ENCODE results near the gene PRDM16.

Gene PRDM16

GRCh38 chr1:3113047-3113740 lies 44.2 kb downstream of the PRDM16 start:
- no peaks in the 10 kb centered on the region for H3K4me1 ChIP-seq (ENCODE audit: control insufficient read depth, insufficient read depth, low read length, poor library complexity, severe bottlenecking)
- DNase-seq: no peak
- no peak overlapping the region for H3K27ac ChIP-seq (ENCODE audit: insufficient read depth, low read length, poor library complexity, severe bottlenecking)
- no peaks in the 10 kb centered on the region for H3K36me3 ChIP-seq (ENCODE audit: control insufficient read depth, insufficient read depth, low read length)
- no peaks in the 10 kb centered on the region for H3K9me3 ChIP-seq (ENCODE audit: control insufficient read depth, low read length)
- H3K27me3 ChIP-seq (replicated peaks; ENCODE audit: control insufficient read depth, insufficient read depth, low read length, poor library complexity, severe bottlenecking): no peaks in the 10 kb centered on the region
- no peak overlapping the region for H3K4me3 ChIP-seq (ENCODE audit: insufficient read depth, low read depth, low read length, poor library complexity, severe bottlenecking)

GRCh38 chr1:3113741-3114056 lies 44.7 kb downstream of the PRDM16 start:
- H3K4me3 ChIP-seq (ENCODE audit: insufficient read depth, low read depth, low read length, poor library complexity, severe bottlenecking): no peak overlapping the region
- no peaks in the 10 kb centered on the region for H3K27me3 ChIP-seq (replicated peaks; ENCODE audit: control insufficient read depth, insufficient read depth, low read length, poor library complexity, severe bottlenecking)
- DNase-seq: no peak
- H3K36me3 ChIP-seq (ENCODE audit: control insufficient read depth, insufficient read depth, low read length): no peaks in the 10 kb centered on the region
- no peaks in the 10 kb centered on the region for H3K9me3 ChIP-seq (ENCODE audit: control insufficient read depth, low read length)
- H3K27ac ChIP-seq (ENCODE audit: insufficient read depth, low read length, poor library complexity, severe bottlenecking): no peak overlapping the region
- H3K4me1 ChIP-seq (ENCODE audit: control insufficient read depth, insufficient read depth, low read length, poor library complexity, severe bottlenecking): no peaks in the 10 kb centered on the region

- no peaks in the 10 kb centered on the region for H3K27me3 ChIP-seq (replicated peaks; ENCODE audit: control insufficient read depth, insufficient read depth, low read length, poor library complexity, severe bottlenecking)
- no peaks in the 10 kb centered on the region for H3K36me3 ChIP-seq (ENCODE audit: control insufficient read depth, insufficient read depth, low read length)
- H3K27ac ChIP-seq (ENCODE audit: insufficient read depth, low read length, poor library complexity, severe bottlenecking): no peak overlapping the region
- H3K4me1 ChIP-seq (ENCODE audit: control insufficient read depth, insufficient read depth, low read length, poor library complexity, severe bottlenecking): no peaks in the 10 kb centered on the region
- no peak overlapping the region for H3K4me3 ChIP-seq (ENCODE audit: insufficient read depth, low read depth, low read length, poor library complexity, severe bottlenecking)
- no peak for DNase-seq
- no peaks in the 10 kb centered on the region for H3K9me3 ChIP-seq (ENCODE audit: control insufficient read depth, low read length)
Observed at GRCh38 chr1:3114131-3114744, 45.2 kb downstream of the PRDM16 start.

- DNase-seq: no peak
- Histone ChIP-seq H3K9me3 (ENCODE audit: control insufficient read depth, low read length) (no peaks in the 10 kb centered on the region), H3K4me1 (ENCODE audit: control insufficient read depth, insufficient read depth, low read length, poor library complexity, severe bottlenecking) (no peaks in the 10 kb centered on the region), H3K27me3 (replicated peaks; ENCODE audit: control insufficient read depth, insufficient read depth, low read length, poor library complexity, severe bottlenecking) (no peaks in the 10 kb centered on the region), H3K36me3 (ENCODE audit: control insufficient read depth, insufficient read depth, low read length) (no peaks in the 10 kb centered on the region), H3K4me3 (ENCODE audit: insufficient read depth, low read depth, low read length, poor library complexity, severe bottlenecking) (no peak overlapping the region), H3K27ac (ENCODE audit: insufficient read depth, low read length, poor library complexity, severe bottlenecking) (no peak overlapping the region)
Observed at GRCh38 chr1:3114846-3115245, 45.8 kb downstream of the PRDM16 start.

GRCh38 chr1:3115275-3116149 lies 46.5 kb downstream of the PRDM16 start:
- no peak overlapping the region for H3K27ac ChIP-seq (ENCODE audit: insufficient read depth, low read length, poor library complexity, severe bottlenecking)
- no peak for DNase-seq
- H3K4me1 ChIP-seq (ENCODE audit: control insufficient read depth, insufficient read depth, low read length, poor library complexity, severe bottlenecking): no peaks in the 10 kb centered on the region
- H3K9me3 ChIP-seq (ENCODE audit: control insufficient read depth, low read length): no peaks in the 10 kb centered on the region
- no peak overlapping the region for H3K4me3 ChIP-seq (ENCODE audit: insufficient read depth, low read depth, low read length, poor library complexity, severe bottlenecking)
- no peaks in the 10 kb centered on the region for H3K36me3 ChIP-seq (ENCODE audit: control insufficient read depth, insufficient read depth, low read length)
- H3K27me3 ChIP-seq (replicated peaks; ENCODE audit: control insufficient read depth, insufficient read depth, low read length, poor library complexity, severe bottlenecking): no peaks in the 10 kb centered on the region

GRCh38 chr1:3116150-3116510 lies 47.1 kb downstream of the PRDM16 start:
- no peak overlapping the region for H3K27ac ChIP-seq (ENCODE audit: insufficient read depth, low read length, poor library complexity, severe bottlenecking)
- H3K4me1 ChIP-seq (ENCODE audit: control insufficient read depth, insufficient read depth, low read length, poor library complexity, severe bottlenecking): no peaks in the 10 kb centered on the region
- no peak overlapping the region for H3K4me3 ChIP-seq (ENCODE audit: insufficient read depth, low read depth, low read length, poor library complexity, severe bottlenecking)
- no peaks in the 10 kb centered on the region for H3K27me3 ChIP-seq (replicated peaks; ENCODE audit: control insufficient read depth, insufficient read depth, low read length, poor library complexity, severe bottlenecking)
- DNase-seq: no peak
- no peaks in the 10 kb centered on the region for H3K36me3 ChIP-seq (ENCODE audit: control insufficient read depth, insufficient read depth, low read length)
- H3K9me3 ChIP-seq (ENCODE audit: control insufficient read depth, low read length): no peaks in the 10 kb centered on the region

- H3K9me3 ChIP-seq (ENCODE audit: control insufficient read depth, low read length): no peaks in the 10 kb centered on the region
- H3K36me3 ChIP-seq (ENCODE audit: control insufficient read depth, insufficient read depth, low read length): no peaks in the 10 kb centered on the region
- H3K4me3 ChIP-seq (ENCODE audit: insufficient read depth, low read depth, low read length, poor library complexity, severe bottlenecking): no peak overlapping the region
- H3K27ac ChIP-seq (ENCODE audit: insufficient read depth, low read length, poor library complexity, severe bottlenecking): no peak overlapping the region
- no peaks in the 10 kb centered on the region for H3K4me1 ChIP-seq (ENCODE audit: control insufficient read depth, insufficient read depth, low read length, poor library complexity, severe bottlenecking)
- no peak for DNase-seq
- H3K27me3 ChIP-seq (replicated peaks; ENCODE audit: control insufficient read depth, insufficient read depth, low read length, poor library complexity, severe bottlenecking): no peaks in the 10 kb centered on the region
Observed at GRCh38 chr1:3116560-3116959, 47.6 kb downstream of the PRDM16 start.

GRCh38 chr1:3117879-3118278 lies 48.9 kb downstream of the PRDM16 start:
- Histone ChIP-seq H3K27ac (ENCODE audit: insufficient read depth, low read length, poor library complexity, severe bottlenecking) (no peak overlapping the region), H3K4me3 (ENCODE audit: insufficient read depth, low read depth, low read length, poor library complexity, severe bottlenecking) (no peak overlapping the region), H3K36me3 (ENCODE audit: control insufficient read depth, insufficient read depth, low read length) (no peaks in the 10 kb centered on the region), H3K9me3 (ENCODE audit: control insufficient read depth, low read length) (no peaks in the 10 kb centered on the region), H3K27me3 (replicated peaks; ENCODE audit: control insufficient read depth, insufficient read depth, low read length, poor library complexity, severe bottlenecking) (no peaks in the 10 kb centered on the region), H3K4me1 (ENCODE audit: control insufficient read depth, insufficient read depth, low read length, poor library complexity, severe bottlenecking) (no peaks in the 10 kb centered on the region)
- DNase-seq: no peak

GRCh38 chr1:3119061-3119460 lies 50.1 kb downstream of the PRDM16 start:
- Histone ChIP-seq H3K27ac (ENCODE audit: insufficient read depth, low read length, poor library complexity, severe bottlenecking) (no peak overlapping the region), H3K27me3 (replicated peaks; ENCODE audit: control insufficient read depth, insufficient read depth, low read length, poor library complexity, severe bottlenecking) (no peaks in the 10 kb centered on the region), H3K4me1 (ENCODE audit: control insufficient read depth, insufficient read depth, low read length, poor library complexity, severe bottlenecking) (no peaks in the 10 kb centered on the region), H3K9me3 (ENCODE audit: control insufficient read depth, low read length) (no peaks in the 10 kb centered on the region), H3K36me3 (ENCODE audit: control insufficient read depth, insufficient read depth, low read length) (no peaks in the 10 kb centered on the region), H3K4me3 (ENCODE audit: insufficient read depth, low read depth, low read length, poor library complexity, severe bottlenecking) (no peak overlapping the region)
- no peak for DNase-seq

- Histone ChIP-seq H3K4me3 (ENCODE audit: insufficient read depth, low read depth, low read length, poor library complexity, severe bottlenecking) (no peak overlapping the region), H3K4me1 (ENCODE audit: control insufficient read depth, insufficient read depth, low read length, poor library complexity, severe bottlenecking) (no peaks in the 10 kb centered on the region), H3K27me3 (replicated peaks; ENCODE audit: control insufficient read depth, insufficient read depth, low read length, poor library complexity, severe bottlenecking) (no peaks in the 10 kb centered on the region), H3K36me3 (ENCODE audit: control insufficient read depth, insufficient read depth, low read length) (no peaks in the 10 kb centered on the region), H3K9me3 (ENCODE audit: control insufficient read depth, low read length) (no peaks in the 10 kb centered on the region), H3K27ac (ENCODE audit: insufficient read depth, low read length, poor library complexity, severe bottlenecking) (no peak overlapping the region)
- DNase-seq: no peak
Observed at GRCh38 chr1:3119725-3120124, 50.7 kb downstream of the PRDM16 start.

Data from effector memory CD4-positive, alpha-beta T cell (primary cell).